Measurements from ENCODE around the gene HCN4.

Gene HCN4

DNA sequence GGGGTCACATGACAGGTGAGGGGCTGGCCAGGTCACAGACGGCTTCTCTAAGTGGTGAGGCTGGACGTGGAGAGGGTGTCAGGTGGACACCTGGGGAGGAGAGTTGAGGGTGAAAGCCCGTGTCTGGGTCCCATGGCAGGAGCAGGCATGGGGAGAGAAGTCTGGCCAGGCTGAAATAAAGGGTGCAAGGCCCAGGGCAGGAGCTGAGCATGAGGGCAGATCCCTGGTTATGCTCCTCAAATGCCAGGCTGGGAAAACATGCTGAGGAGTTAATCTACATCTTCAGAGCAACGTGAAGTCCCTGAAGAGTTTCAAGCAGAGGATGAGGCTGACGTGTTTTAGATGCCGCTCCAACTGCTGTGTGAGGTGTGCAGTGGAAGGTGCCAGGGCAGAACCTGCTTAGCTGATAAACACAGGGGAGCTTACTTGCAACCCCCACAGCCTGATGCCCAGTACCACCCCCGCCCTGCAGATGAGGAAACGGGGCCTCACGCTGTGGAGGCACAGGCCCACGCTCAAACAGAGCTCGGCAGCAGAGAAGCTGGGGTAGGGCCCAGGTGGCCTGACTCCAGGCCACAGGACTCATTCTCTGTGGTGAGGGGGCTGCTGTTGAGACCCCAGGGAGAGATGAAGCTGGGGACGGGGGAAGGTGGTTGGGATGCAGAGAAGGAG is 40.5 kb downstream of the HCN4 start:
- TF ChIP-seq, protein P1, sequence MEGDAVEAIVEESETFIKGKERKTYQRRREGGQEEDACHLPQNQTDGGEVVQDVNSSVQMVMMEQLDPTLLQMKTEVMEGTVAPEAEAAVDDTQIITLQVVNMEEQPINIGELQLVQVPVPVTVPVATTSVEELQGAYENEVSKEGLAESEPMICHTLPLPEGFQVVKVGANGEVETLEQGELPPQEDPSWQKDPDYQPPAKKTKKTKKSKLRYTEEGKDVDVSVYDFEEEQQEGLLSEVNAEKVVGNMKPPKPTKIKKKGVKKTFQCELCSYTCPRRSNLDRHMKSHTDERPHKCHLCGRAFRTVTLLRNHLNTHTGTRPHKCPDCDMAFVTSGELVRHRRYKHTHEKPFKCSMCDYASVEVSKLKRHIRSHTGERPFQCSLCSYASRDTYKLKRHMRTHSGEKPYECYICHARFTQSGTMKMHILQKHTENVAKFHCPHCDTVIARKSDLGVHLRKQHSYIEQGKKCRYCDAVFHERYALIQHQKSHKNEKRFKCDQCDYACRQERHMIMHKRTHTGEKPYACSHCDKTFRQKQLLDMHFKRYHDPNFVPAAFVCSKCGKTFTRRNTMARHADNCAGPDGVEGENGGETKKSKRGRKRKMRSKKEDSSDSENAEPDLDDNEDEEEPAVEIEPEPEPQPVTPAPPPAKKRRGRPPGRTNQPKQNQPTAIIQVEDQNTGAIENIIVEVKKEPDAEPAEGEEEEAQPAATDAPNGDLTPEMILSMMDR (conservative IDR thresholded peaks at IDR 0.05; ENCODE audit: low read length), result no peak
- no peak for DNase-seq (ENCODE audit: low read depth)
- no peak overlapping the region for H3K4me3 ChIP-seq (ENCODE audit: low read length)

DNA sequence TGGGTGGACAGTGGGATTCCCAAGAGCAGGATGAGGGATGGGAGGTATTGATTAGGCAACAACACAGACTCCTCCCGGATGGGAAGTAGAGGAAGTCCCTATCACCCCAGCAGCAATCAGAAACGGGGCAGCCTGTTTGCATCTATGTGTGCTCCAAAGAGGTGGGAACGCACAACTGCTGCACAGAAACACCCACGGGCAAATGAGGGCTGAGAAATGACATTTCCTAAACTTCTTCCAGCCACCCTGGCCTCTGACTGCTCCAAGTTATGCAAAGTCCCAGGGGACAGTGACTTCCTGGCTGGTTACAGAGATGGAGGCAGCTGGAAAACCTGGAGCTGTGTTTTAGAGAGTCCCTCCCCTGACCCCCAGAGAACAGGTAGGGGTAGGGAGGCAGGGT is 42.6 kb downstream of the HCN4 start:
- TF ChIP-seq, protein P1 (conservative IDR thresholded peaks at IDR 0.05; ENCODE audit: low read length), result no peak
- H3K4me3 ChIP-seq (ENCODE audit: low read length), result no peak overlapping the region
- no peak for DNase-seq (ENCODE audit: low read depth)

DNA sequence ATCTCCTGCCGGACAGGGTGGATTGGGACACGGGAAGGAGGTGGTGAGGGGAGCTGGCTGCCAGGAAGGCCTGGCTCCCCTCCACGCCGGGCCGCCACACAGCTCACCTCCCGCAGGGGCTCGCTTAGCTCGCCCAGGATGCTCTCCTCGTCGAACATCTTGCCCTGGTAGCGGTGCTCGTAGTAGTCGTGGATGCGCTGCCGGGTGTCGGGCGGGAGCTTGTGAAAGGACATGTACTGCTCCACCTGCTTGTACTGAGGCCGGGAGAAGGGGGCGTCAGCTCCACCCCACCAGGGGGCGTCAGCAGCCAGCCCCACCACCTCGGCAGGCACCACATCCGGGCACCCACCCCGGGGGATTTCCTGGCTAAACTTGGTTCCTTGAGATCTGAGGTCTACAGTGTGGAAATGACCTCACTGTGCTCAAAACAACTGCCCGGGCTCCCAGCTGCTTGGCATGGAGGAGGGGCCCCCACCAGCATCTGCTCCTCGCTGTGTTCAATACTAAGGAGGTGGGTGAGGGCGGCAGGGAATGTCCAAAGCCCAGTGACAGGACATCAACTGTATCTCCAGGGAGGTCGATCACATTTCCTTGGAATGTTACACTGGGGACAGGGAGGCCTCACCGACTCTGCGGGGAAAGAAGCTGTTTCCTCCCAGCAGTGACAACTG is 43.4 kb downstream of the HCN4 start:
- TF ChIP-seq, protein P1 (conservative IDR thresholded peaks at IDR 0.05; ENCODE audit: low read length), result no peak
- no peak overlapping the region for H3K4me3 ChIP-seq (ENCODE audit: low read length)
- DNase-seq (ENCODE audit: low read depth), result no peak

DNA sequence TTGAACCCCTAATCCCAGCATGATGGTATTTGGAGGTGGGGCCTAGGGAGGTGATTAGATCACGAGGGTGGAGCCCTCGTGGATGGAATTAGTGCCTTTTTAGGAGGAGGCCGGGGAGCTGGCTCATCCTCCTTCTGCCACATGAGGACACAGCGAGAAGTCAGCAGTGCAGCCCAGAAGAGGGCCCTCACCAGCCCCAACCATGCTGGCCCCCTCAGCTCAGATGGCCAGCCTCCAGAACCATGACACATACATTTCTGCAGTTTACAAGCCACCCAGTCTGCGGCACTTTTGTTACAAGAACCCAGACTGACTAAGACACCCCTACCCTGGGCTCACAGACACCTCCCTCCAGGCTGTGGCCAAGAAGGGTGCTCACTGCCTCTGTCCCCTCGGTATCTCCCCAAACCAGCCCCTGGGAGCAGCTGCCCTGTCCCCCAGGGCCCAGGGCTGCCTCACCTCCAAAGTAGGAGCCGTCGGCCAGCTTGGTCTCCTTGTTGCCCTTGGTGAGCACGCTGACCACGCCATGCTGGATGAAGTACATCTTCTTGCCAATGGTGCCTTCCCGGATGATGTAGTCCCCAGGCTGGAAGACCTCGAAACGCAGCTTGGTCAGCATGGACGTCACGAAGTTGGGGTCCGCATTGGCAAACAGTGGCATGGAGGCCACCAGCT is 44.1 kb downstream of the HCN4 start:
- DNase-seq (ENCODE audit: low read depth), result no peak
- TF ChIP-seq, protein P1 (conservative IDR thresholded peaks at IDR 0.05; ENCODE audit: low read length), result no peak
- H3K4me3 ChIP-seq (ENCODE audit: low read length), result no peak overlapping the region

DNA sequence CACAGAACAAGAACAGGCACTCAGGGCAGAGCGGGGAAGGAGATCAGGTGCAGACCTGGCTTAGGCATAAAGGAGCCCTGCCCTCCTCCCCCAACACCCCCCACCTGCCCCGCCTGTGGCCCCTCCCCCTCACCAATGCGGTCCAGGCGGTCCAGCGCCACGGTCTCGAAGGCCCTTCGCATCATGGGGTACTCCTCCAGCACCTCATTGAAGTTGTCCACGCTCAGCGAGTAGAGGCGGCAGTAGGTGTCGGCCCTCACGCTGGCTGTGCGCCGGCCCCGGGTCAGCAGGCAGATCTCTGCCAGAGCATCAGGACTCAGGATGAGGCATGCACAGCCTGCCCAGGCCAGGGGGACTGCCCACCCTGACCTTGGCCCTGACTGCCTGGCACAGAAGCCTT is 44.8 kb downstream of the HCN4 start:
- no peak overlapping the region for H3K4me3 ChIP-seq (ENCODE audit: low read length)
- DNase-seq (ENCODE audit: low read depth), result no peak
- TF ChIP-seq, protein P1 (conservative IDR thresholded peaks at IDR 0.05; ENCODE audit: low read length), result no peak

DNA sequence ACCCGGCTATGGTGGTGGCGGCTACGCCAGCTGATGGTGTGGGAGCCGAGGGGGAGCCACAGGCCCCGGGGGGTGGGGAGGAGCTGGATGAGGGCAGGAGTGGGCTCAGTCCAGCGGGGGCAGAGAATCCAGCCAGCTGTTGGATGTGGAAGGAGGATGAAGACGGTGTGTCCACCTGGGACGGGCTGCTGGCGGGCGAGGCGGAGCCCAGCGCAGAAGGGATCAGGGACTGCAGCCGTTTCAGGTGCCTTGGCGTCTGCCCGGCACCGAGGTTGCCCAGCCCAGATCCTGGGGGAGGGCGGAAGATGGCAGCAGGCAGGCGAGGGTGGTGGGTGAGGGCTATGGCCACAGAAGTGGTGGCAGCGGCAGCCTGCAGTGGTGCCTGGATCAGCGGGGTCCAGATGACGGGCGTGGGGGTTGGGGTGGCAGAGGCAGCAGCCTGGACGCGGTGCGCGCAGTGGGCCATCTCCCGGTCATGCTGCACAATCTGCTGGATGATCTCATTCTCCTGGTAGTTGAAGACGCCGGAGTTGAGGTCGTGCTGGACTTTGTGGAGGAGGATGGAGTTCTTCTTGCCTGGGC is 45.3 kb downstream of the HCN4 start:
- DNase-seq (ENCODE audit: low read depth), result no peak

More for the DNA sequence above, 45.3 kb downstream of the HCN4 start:
- no peak overlapping the region for H3K4me3 ChIP-seq (ENCODE audit: low read length)
- TF ChIP-seq, protein P1 (conservative IDR thresholded peaks at IDR 0.05; ENCODE audit: low read length), result no peak

Measured in AG10803 (cell line).